HG03354 (cell line): ENCODE data around the gene KBTBD7.
"Not testable (repeated sequence)": the region's sequence is repeated elsewhere in the genome, so short reads cannot be mapped to it uniquely, and the experiment has no call there.

Experiments used
- ATAC-seq: cut with Tn5 transposase; IDR thresholded peaks from one replicate; pipeline ENCODE4 v1.9.1; 2021; ENCODE audit warnings: mild to moderate bottlenecking; ENCODE audit not compliant: unreplicated experiment, poor library complexity, severe bottlenecking

Gene KBTBD7

DNA sequence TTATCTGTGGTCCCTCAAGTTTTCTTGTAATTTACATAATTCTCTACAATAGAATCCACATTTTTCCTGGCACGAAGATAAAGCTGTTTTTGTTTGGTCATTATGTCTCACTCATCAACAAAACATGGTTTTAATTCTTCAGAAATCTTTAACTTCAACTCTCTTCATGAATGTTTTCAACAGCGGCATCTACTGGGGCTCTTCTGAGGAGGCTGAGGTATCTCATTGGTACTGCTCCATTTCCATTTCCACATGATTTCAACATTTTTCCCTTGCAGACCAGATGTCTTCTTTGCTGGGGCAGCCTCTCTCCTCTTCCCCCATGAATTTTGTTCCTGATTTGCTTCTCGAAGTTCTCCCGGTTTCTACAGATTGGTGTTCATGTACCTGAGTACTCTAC, 5.8 kb upstream of the KBTBD7 start:
- ATAC-seq = no peak

DNA sequence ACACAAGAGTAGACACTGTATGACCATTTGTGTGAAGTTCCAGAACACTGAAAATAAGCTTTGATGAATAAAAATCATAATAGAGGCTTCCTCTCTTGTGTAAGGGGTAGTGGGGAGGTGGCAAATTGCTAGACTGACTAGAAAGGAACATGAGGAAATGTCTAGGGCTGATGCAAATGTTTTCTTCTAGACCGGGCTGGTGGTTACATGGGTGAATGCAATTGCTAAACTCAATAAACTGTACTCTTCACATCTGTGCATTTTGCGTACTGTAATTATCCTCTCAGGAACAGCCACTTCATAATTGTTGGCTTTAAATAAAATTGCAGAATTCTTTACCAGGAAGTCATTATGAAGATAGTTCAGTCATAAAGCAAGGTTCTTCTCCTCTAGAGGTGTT, 5.2 kb upstream of the KBTBD7 start:
- ATAC-seq = peak; percentile 88

- peak; percentile 34 for ATAC-seq
These were observed 4.7 kb upstream of the KBTBD7 start for GRCh38 chr13:41199079-41199478.

DNA sequence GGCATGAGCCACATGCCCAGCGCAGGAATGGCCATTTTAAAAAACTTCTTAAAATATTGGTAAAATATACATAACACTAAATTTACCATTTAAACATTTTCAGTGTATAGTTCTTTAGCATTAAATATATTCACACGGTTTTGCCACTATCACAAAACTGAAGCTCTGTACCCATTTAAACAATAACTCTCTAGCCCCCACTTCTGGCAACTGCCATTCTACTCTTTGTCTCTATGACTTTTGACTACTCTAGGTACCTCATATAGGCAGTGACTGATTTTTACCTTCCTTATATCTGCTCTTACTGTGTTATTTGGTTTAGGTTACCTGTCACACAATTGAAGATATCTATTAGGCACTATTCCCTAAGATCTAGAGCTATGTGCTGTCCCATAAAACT, 2.3 kb upstream of the KBTBD7 start:
- ATAC-seq = no peak

DNA sequence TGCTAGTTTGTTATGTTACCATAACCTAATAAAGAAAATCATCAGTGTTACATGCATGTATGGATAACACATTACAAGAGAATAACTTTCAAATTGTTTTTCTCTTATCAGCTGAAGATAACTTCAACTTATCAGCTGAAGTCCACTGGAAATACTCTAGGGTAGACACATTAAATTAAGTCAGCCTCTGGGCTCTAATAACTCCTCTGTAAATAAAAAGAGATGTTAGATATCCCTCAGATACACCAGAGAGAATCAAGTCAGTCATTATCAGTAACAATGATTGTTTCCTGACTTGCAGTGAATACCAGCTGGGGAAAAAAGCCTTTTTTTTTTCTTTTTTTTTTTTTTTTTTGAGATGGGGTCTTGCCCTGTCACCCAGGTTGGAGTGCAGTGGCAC, 1.6 kb upstream of the KBTBD7 start:
- ATAC-seq = no peak

DNA sequence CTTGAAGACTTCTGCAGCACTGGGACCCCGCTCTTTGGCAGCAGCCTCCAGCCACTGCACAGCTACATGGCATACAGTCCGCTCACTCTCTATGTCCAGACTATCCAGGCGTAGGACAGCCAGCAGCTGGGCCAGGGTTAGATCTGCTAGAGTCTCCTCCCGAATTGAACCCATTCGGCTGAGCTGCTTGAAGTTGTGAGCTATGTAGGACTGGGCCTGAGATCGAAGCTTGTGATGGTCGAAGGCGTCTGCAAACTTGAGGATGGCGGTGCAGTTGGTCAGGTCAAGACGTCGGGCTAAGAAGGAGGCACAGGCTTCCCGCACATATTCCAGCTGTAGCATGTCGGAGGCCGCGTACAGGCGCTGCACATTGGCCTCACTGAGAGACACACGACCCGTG, 900 bp downstream of the KBTBD7 start:
- ATAC-seq = no peak

- no peak for ATAC-seq
These were observed 5.8 kb downstream of the KBTBD7 start for GRCh38 chr13:41188584-41188983.

GRCh38 chr13:41186481-41186880, 7.9 kb downstream of the KBTBD7 start:
- no peak for ATAC-seq

DNA sequence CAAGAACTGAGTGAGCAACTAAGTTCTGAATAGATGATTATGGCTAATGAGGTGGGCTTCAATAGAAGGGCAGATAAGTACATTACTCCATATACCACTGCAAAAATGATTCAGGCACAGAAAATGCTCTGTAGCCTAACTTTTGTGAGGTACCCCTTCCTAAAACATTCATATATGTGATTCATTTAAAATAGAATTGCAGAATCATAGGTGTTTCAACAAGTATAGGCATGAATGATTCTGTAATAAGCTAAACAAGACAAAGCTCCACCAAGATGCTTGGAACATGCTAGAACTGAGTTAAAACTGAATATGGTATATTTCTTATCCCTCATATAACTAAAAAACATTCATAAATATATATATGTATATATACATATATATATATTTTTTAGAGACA, 12.1 kb downstream of the KBTBD7 start:
- no peak for ATAC-seq

DNA sequence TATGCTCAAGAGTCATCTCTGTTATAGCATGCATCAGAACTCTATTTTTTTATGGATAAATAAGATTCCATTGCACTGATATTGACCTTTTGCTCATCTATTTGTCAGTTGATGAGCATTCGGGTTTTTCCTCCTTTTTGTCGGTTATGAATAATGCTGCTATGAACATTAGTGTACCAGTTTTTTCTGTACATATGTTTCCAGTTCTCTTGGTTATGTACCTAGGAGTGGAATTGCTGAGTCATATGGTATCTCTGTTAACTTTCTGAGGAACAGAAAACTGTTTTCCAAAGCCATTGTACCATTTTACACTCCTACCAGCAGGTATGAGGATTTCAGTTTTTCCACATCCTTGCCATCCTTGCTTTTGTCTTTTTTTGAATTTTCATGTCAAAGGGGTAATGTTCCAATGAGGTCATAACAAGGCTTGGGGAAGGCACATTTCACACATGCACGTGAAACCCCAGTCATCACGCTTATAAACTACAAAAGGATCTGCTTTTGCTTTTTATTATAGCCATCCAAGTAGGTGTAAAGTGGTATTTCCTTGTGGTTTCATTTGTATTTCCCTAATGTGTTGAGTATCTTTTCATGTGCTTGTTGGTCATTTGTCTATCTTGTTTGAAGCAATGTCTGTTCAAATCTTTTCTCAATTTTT, 14.6 kb downstream of the KBTBD7 start:
- ATAC-seq = no peak

DNA sequence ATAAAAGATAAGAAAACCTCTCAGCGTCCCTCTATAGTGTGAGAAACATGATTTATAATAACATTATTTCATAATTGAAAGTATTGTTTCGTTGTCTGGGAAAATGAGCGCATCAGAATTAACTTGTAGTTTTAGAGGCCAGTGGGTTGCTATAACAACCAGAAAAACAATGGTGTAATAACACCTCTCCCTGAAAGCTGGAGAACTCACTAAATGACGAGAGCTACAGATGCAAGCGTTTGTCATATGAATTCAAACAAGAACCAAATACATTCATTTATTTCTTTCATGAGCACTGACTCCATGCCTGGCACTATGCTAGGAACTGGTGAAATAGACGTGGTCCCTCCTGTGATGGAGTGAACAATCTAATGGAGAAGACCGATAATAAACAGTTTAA, 16.3 kb downstream of the KBTBD7 start:
- ATAC-seq = no peak

DNA sequence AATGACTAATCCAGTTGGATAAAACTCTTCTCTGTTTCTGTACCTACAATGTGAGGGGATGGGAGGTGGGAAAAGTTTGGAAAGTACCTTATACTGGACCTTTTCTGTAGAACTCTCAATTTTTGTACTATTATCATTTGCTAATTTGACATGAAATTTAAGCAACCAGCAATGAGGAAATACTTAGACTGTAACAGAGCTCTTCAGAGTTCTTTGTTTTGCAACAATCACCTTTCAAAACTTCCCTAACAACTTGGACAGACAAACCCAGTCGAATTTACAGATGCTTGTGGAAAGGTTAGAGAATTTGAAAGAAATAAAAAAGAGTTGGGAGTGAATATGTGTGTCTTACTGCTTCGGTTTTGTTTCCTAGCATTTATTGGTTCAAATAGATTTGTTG, 16.8 kb downstream of the KBTBD7 start:
- ATAC-seq = no peak

DNA sequence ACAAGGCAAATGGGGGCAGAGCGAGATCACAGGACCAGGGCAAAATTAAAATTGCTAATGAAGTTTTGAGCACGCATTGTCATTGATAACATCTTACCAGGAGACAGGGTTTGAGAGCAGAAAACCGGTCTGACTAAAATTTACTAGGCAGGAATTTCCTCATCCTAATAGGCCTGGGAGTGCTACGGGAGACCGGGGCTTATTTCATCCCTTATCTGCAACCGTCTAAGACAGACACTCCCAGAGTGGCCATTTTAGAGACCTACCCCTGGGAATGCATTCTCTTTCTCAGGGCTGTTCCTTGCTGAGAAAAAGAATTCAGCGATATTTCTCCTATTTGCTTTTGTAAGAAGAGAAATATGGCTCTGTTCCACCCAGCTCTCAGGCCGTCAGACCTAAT, 18.8 kb downstream of the KBTBD7 start:
- ATAC-seq = not testable (repeated sequence)

GRCh38 chr13:41162151-41162550, 32.2 kb downstream of the KBTBD7 start:
- ATAC-seq = no peak

DNA sequence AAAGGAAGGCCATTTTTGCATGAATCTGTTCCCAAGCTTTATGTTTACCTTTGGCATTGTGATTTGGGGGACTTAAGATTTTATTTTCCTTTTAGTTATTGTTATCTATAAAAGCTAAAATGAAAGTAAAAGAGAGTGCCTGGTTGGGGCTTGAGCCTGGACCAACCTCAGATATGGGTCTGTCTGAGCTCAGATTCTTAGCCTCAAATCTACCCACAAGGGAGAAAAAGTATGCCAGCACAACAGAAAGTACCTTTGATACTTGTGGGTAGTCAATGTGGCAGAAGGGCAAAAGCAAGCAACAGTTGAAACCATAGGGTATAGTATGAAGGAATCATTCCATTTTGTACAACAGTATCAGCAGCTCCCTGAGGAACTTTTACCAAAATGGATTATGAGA, 35.2 kb downstream of the KBTBD7 start:
- no peak for ATAC-seq

GRCh38 chr13:41157048-41157717, 37.2 kb downstream of the KBTBD7 start:
- ATAC-seq = no peak

DNA sequence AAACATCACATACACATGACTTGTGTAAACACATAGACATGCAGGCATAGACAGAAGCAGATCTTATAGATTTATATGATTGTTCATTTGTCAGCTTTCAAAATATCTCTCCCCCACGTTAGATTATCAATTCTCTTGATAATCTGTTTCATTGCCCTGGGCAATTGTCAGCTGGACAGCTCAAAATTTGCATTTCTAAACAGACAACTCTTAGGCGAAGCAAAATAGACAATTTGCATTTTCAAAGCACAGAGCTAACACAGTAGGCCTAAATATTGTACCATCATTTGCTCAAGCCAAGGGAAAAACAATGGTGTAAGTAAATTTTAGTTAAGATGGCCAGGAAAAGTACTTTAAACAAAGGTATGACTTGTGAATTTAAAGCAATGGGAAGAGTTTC, 37.7 kb downstream of the KBTBD7 start:
- ATAC-seq = no peak

GRCh38 chr13:41154042-41154441, 40.3 kb downstream of the KBTBD7 start:
- no peak for ATAC-seq

- no peak for ATAC-seq
These were observed 42.4 kb downstream of the KBTBD7 start for GRCh38 chr13:41152005-41152404.

- no peak for ATAC-seq
These were observed 44.3 kb downstream of the KBTBD7 start for GRCh38 chr13:41150058-41150457.

GRCh38 chr13:41148419-41149283, 45.7 kb downstream of the KBTBD7 start:
- ATAC-seq = no peak
